HepG2 (cell line): ENCODE measurements around the gene ZBTB21. TPM values are rescaled to one million over a fixed set of nuclear protein-coding genes. Genes with fewer than 3 reads are reported as not detected.

Experiments used
- ATAC-seq: fragments of 200-7000 bp; cut with Tn5 transposase; 3 replicates; pipeline ENCODE4 v1.9.1; 2020; ENCODE audit warnings: mild to moderate bottlenecking, moderate library complexity
- BruUV-seq: library from RNA; stranded (reverse); fragments of 400-500 nt; replicated peaks from 2 replicates; lab custom pipeline; 2021; lab: Mats Ljungman, UMichigan
- CTCF ChIA-PET: fragments of 300-600 bp; formaldehyde crosslinking; extraction: SDS; loops from one replicate; lab custom pipeline; 2021; ENCODE audit warnings: low total read pairs, inconsistent platforms, low intra/inter-chr PET ratio; lab: Yijun Ruan, JAX
- POLR2A ChIA-PET: fragments of 350-600 bp; sonication (Branson Sonifier 250); formaldehyde crosslinking; loops from one replicate; lab custom pipeline; 2020; ENCODE audit warnings: antibody characterized with exemption, inconsistent platforms; lab: Yijun Ruan, JAX
- DNase-seq: peaks from one replicate; pipeline ENCODE4 v3.0.0-alpha.2; 2015; ENCODE audit warnings: low spot score
- FAIRE-seq: peaks from 3 replicates; lab custom pipeline; 2011; peaks lifted over from hg19 to GRCh38; lab: Jason Lieb, UNC
- H2AFZ ChIP-seq: one replicate; pipeline ENCODE4 v1.6.1; 2011; ENCODE audit warnings: low read length, inconsistent platforms
- H3K27ac ChIP-seq: fragments of 300-600 bp; 3 replicates; pipeline ENCODE4 v1.8.0; 2011; ENCODE audit warnings: mixed run types, mild to moderate bottlenecking, mixed read lengths, low read length, inconsistent platforms; ENCODE audit not compliant: insufficient read depth; ENCODE audit errors: extremely low read length
- H3K27me3 ChIP-seq, 2 experiments: fragments of 200-600 bp in 1 of 2; 2 replicates in 1 of 2; 3 replicates in 1 of 2; pipeline versions ENCODE4 v1.6.0 to v1.8.0; 2011; ENCODE audit warnings: low read length in 2 of 2, mild to moderate bottlenecking in 2 of 2, moderate library complexity in 2 of 2, inconsistent platforms in 1 of 2; ENCODE audit not compliant: insufficient read depth in 2 of 2, control insufficient read depth in 1 of 2
- H3K36me3 ChIP-seq, 2 experiments: fragments of 200-600 bp in 1 of 2; replicated peaks in 1 of 2; 2 replicates in 1 of 2; 3 replicates in 1 of 2; pipeline versions ENCODE4 v1.5.1 to v1.8.0; 2011; ENCODE audit warnings: low read length in 2 of 2, inconsistent platforms in 1 of 2; ENCODE audit not compliant: insufficient read depth in 2 of 2, control insufficient read depth in 1 of 2
- H3K4me1 ChIP-seq: 2 replicates; pipeline ENCODE4 v1.5.1; 2012; ENCODE audit warnings: low read length, inconsistent platforms; ENCODE audit not compliant: insufficient read depth
- H3K4me2 ChIP-seq: 2 replicates; pipeline ENCODE4 v1.6.0; 2011; ENCODE audit warnings: low read depth, low read length, inconsistent platforms
- H3K4me3 ChIP-seq, 3 experiments: fragments of 200-600 bp in 1 of 3; sonication (generic), shearing (Covaris generic) in 1 of 3; replicated peaks in 1 of 3; 2 replicates each; pipeline ENCODE4 v1.5.1; 2011 to 2016; ENCODE audit warnings: low read length in 3 of 3, inconsistent platforms in 2 of 3, low read depth in 2 of 3, mild to moderate bottlenecking in 2 of 3, control low read depth in 1 of 3, mixed read lengths in 1 of 3; ENCODE audit not compliant: insufficient read depth in 1 of 3
- H3K79me2 ChIP-seq: one replicate; pipeline ENCODE4 v1.6.1; 2011; ENCODE audit warnings: low read length, inconsistent platforms; ENCODE audit not compliant: insufficient read depth
- H3K9ac ChIP-seq: 2 replicates; pipeline ENCODE4 v1.6.0; 2011; ENCODE audit warnings: mild to moderate bottlenecking, low read depth, low read length, inconsistent platforms; ENCODE audit not compliant: insufficient read depth
- H3K9me3 ChIP-seq: 2 replicates; pipeline ENCODE4 v1.5.1; 2012; ENCODE audit warnings: mild to moderate bottlenecking, low read length
- H4K20me1 ChIP-seq: 2 replicates; pipeline ENCODE4 v1.6.0; 2011; ENCODE audit warnings: inconsistent platforms, mild to moderate bottlenecking, low read length, moderate library complexity; ENCODE audit not compliant: insufficient read depth
- BCLAF1 ChIP-seq: fragments of 450-650 bp; IDR thresholded peaks from 2 replicates; pipeline ENCODE4 v1.6.1; 2017; ENCODE audit warnings: mild to moderate bottlenecking
- BORCS8-MEF2B ChIP-seq: sonication (generic); formaldehyde crosslinking; IDR thresholded peaks from 2 replicates; pipeline ENCODE4 v1.8.0; 2022; ENCODE audit warnings: mild to moderate bottlenecking, missing genetic modification reagents
- CBX1 ChIP-seq: IDR thresholded peaks from one replicate; pipeline ENCODE4 v1.6.1; 2016; ENCODE audit warnings: antibody characterized with exemption, low read depth
- FOXA3 ChIP-seq: IDR thresholded peaks from 2 replicates; pipeline ENCODE4 v1.6.1; 2016; ENCODE audit warnings: missing genetic modification reagents, missing compliant biosample characterization
- NPAS2 ChIP-seq: sonication (generic); formaldehyde crosslinking; IDR thresholded peaks from 2 replicates; pipeline ENCODE4 v1.8.0; 2022; ENCODE audit warnings: mild to moderate bottlenecking, missing genetic modification reagents, borderline replicate concordance
- NR1H2 ChIP-seq: sonication (generic); formaldehyde crosslinking; IDR thresholded peaks from 2 replicates; pipeline ENCODE4 v1.8.1; 2022; ENCODE audit warnings: low read depth, missing genetic modification reagents, borderline replicate concordance
- RARG ChIP-seq: sonication (generic); formaldehyde crosslinking; IDR thresholded peaks from 2 replicates; pipeline ENCODE4 v1.4.0; 2020; ENCODE audit warnings: low read depth, mild to moderate bottlenecking, missing genetic modification reagents
- SMARCE1 ChIP-seq: fragments of 450-650 bp; IDR thresholded peaks from 2 replicates; pipeline ENCODE4 v1.6.1; 2017; ENCODE audit warnings: borderline replicate concordance
- ZFP36L2 ChIP-seq: sonication (generic); formaldehyde crosslinking; IDR thresholded peaks from 2 replicates; pipeline ENCODE4 v1.4.0; 2020; ENCODE audit warnings: missing genetic modification reagents
- ZNF225 ChIP-seq: sonication (generic); formaldehyde crosslinking; IDR thresholded peaks from 2 replicates; pipeline ENCODE4 v1.4.0; 2020; ENCODE audit warnings: mild to moderate bottlenecking, missing genetic modification reagents
- ZNF574 ChIP-seq: sonication (generic); formaldehyde crosslinking; IDR thresholded peaks from 2 replicates; pipeline ENCODE4 v1.4.0; 2020; ENCODE audit warnings: missing genetic modification reagents
- WGBS: methylation state at CpG from one replicate; pipeline ENCODE4 v1.1.6; 2017; ENCODE audit warnings: low lambda C conversion rate; 5-methylcytosine and 5-hydroxymethylcytosine counted together
- in situ Hi-C: cut with HindIII; loops from 2 replicates; pipeline ENCODE4 v1.10.0; 2017; ENCODE audit warnings: low pct_unique_long_range_greater_than_20kb; ENCODE audit not compliant: extremely low pct_ligation_motif_present
- intact Hi-C: fragments of 100-400 bp; cut with micrococcal nuclease; formaldehyde crosslinking; loops from one replicate; pipeline ENCODE4 v1.10.0; 2022; ENCODE audit not compliant: unreplicated experiment
- polyA plus RNA-seq, 8 experiments: library from polyadenylated mRNA; depleted of rRNA in 3 of 8; stranded (reverse) in 7 of 8; unstranded in 1 of 8; fragments of >200 nt; fragmentation: Illumina TruSeq in 4 of 8; extraction: Trizol in 4 of 8; gene quantifications; 2 replicates each; pipeline versions ENCODE4 v1.2.1 to v1.2.3, GENCODE V29; 2011 to 2016; ENCODE audit warnings: low read depth in 4 of 8, missing spikeins in 1 of 8, mixed read lengths in 1 of 8; ENCODE audit not compliant: insufficient read depth in 1 of 8
- total RNA-seq, 5 experiments: library from RNA; depleted of rRNA; stranded (reverse); fragments of >200 nt; fragmentation: Illumina TruSeq; extraction: Trizol; gene quantifications; 2 replicates each; pipeline ENCODE4 v1.2.3, GENCODE V29; 2016; ENCODE audit warnings: low read depth in 1 of 5
- TF ChIP-seq, protein P1 (sequence below): sonication (generic); formaldehyde crosslinking; IDR thresholded peaks from 2 replicates; pipeline ENCODE4 v1.4.0; 2020; ENCODE audit warnings: missing genetic modification reagents
- TF ChIP-seq, protein P2 (sequence below): fragments of 450-650 bp; IDR thresholded peaks from 2 replicates; pipeline ENCODE4 v1.6.1; 2016

The ZBTB21 gene
- total and polyA plus RNA-seq, 2 of the 13 experiments (the other 11 are each of a cell fraction or from before 2014, with no cell fraction given) = 4.5 to 6.1 TPM

GRCh38 chr21:42006765-42007164 is 3.4 kb downstream of the ZBTB21 start:
- no peak for FAIRE-seq
- no peak overlapping the region for H3K4me3 ChIP-seq
- WGBS = 100% methylated on average over 1 of the region's 1 CpG
- in situ Hi-C loops (no loop called here), intact Hi-C loops (no loop called here)
- no peaks in the 10 kb centered on the region for H4K20me1 ChIP-seq
- DNase-seq = no peak
- H3K27me3 ChIP-seq = no peaks in the 10 kb centered on the region
- H3K9me3 ChIP-seq = no peaks in the 10 kb centered on the region
- H3K36me3 ChIP-seq = peaks cover 2 to 7% of the 10 kb centered on the region in 2 experiments; a peak in 2 of 5 replicates
- no peak for ATAC-seq
- H3K79me2 ChIP-seq = peaks cover 36% of the 10 kb centered on the region
- no peak overlapping the region for H3K27ac ChIP-seq
- no peak overlapping the region for H3K4me2 ChIP-seq
- CTCF ChIA-PET = no interaction called here
- no peak overlapping the region for H2AFZ ChIP-seq
- H3K9ac ChIP-seq = no peak overlapping the region
- POLR2A ChIA-PET = no interaction called here
- BruUV-seq = no TSS peak
- peaks cover 31% of the 10 kb centered on the region for H3K4me1 ChIP-seq
- TF ChIP-seq, protein P1, sequence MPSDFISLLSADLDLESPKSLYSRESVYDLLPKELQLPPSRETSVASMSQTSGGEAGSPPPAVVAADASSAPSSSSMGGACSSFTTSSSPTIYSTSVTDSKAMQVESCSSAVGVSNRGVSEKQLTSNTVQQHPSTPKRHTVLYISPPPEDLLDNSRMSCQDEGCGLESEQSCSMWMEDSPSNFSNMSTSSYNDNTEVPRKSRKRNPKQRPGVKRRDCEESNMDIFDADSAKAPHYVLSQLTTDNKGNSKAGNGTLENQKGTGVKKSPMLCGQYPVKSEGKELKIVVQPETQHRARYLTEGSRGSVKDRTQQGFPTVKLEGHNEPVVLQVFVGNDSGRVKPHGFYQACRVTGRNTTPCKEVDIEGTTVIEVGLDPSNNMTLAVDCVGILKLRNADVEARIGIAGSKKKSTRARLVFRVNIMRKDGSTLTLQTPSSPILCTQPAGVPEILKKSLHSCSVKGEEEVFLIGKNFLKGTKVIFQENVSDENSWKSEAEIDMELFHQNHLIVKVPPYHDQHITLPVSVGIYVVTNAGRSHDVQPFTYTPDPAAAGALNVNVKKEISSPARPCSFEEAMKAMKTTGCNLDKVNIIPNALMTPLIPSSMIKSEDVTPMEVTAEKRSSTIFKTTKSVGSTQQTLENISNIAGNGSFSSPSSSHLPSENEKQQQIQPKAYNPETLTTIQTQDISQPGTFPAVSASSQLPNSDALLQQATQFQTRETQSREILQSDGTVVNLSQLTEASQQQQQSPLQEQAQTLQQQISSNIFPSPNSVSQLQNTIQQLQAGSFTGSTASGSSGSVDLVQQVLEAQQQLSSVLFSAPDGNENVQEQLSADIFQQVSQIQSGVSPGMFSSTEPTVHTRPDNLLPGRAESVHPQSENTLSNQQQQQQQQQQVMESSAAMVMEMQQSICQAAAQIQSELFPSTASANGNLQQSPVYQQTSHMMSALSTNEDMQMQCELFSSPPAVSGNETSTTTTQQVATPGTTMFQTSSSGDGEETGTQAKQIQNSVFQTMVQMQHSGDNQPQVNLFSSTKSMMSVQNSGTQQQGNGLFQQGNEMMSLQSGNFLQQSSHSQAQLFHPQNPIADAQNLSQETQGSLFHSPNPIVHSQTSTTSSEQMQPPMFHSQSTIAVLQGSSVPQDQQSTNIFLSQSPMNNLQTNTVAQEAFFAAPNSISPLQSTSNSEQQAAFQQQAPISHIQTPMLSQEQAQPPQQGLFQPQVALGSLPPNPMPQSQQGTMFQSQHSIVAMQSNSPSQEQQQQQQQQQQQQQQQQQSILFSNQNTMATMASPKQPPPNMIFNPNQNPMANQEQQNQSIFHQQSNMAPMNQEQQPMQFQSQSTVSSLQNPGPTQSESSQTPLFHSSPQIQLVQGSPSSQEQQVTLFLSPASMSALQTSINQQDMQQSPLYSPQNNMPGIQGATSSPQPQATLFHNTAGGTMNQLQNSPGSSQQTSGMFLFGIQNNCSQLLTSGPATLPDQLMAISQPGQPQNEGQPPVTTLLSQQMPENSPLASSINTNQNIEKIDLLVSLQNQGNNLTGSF = no peak
- TF ChIP-seq ZNF225 (CRISPR knock-in tag) (no peak), NPAS2 (no peak), FOXA3 (CRISPR knock-in tag) (no peak), ZFP36L2 (no peak), BORCS8-MEF2B (CRISPR knock-in tag) (no peak), BCLAF1 (no peak), NR1H2 (CRISPR knock-in tag) (no peak), CBX1 (no peak), ZNF574 (CRISPR knock-in tag) (no peak), RARG (CRISPR knock-in tag) (no peak), SMARCE1 (no peak)
- TF ChIP-seq, protein P2, sequence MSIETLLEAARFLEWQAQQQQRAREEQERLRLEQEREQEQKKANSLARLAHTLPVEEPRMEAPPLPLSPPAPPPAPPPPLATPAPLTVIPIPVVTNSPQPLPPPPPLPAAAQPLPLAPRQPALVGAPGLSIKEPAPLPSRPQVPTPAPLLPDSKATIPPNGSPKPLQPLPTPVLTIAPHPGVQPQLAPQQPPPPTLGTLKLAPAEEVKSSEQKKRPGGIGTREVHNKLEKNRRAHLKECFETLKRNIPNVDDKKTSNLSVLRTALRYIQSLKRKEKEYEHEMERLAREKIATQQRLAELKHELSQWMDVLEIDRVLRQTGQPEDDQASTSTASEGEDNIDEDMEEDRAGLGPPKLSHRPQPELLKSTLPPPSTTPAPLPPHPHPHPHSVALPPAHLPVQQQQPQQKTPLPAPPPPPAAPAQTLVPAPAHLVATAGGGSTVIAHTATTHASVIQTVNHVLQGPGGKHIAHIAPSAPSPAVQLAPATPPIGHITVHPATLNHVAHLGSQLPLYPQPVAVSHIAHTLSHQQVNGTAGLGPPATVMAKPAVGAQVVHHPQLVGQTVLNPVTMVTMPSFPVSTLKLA = no peak
